Gastroesophageal sphincter (tissue), 3 donors: ENCODE measurements around the gene THRA.

Experiments
- EP300 ChIP-seq: sonication (generic); formaldehyde crosslinking; IDR thresholded peaks from one replicate; pipeline ENCODE4 v1.6.1; 2017; ENCODE audit warnings: antibody characterized with exemption, mild to moderate bottlenecking
- TF ChIP-seq, protein P1 (sequence below), 4 experiments: fragments of 200-600 bp in 2 of 4; fragments of 450-650 bp in 2 of 4; sonication (generic) in 1 of 4; IDR thresholded peaks; one replicate each; pipeline ENCODE4 v1.5.1; 2017 to 2019; ENCODE audit warnings: antibody characterized with exemption in 4 of 4, mild to moderate bottlenecking in 2 of 4, moderate library complexity in 2 of 4

DNA sequence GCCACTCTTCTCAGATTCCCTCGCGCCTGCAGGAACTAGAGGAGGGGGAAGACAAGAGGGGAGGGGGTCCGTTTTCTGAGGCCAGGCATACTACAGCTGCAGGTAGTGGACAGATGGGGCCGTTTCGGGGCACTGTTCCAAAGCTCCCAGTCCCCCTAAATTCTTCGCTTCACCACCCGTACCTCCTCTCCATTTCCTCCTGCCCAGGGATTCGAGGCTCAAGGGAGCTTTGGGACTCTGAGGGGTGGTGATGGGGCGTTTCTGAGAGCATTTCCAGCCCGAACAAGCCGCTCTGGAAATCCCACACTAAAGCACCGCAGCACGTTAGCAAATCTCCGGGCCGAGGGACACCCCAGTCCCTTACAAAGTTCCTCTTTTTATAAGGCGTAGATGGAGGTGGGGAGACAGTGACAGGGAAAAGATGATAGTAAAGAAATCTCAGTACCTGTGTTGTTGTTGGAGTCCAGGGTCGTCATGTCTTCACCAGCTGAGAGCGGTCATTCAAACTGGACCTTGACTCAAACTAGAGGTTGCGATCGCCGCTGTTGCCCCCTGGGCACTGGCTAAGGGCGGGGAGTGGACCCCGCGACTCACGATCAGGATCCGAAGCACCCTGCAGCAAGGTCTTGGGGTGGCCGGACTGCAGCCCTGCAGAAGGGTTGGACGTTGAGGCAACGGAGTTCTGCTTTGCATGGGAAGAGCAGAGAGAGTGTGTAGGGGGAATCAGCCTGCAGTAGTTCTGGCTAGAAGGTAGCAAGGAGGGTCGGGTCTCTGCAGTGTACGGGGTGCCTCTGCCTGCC is 37.1 kb downstream of the THRA start:
- TF ChIP-seq, protein P1, sequence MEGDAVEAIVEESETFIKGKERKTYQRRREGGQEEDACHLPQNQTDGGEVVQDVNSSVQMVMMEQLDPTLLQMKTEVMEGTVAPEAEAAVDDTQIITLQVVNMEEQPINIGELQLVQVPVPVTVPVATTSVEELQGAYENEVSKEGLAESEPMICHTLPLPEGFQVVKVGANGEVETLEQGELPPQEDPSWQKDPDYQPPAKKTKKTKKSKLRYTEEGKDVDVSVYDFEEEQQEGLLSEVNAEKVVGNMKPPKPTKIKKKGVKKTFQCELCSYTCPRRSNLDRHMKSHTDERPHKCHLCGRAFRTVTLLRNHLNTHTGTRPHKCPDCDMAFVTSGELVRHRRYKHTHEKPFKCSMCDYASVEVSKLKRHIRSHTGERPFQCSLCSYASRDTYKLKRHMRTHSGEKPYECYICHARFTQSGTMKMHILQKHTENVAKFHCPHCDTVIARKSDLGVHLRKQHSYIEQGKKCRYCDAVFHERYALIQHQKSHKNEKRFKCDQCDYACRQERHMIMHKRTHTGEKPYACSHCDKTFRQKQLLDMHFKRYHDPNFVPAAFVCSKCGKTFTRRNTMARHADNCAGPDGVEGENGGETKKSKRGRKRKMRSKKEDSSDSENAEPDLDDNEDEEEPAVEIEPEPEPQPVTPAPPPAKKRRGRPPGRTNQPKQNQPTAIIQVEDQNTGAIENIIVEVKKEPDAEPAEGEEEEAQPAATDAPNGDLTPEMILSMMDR (IDR thresholded peaks at IDR 0.05): no peak
- no peak for TF ChIP-seq EP300
